GM23338 (cell line): ENCODE measurements around the gene EPHA8. TPM values are rescaled to one million over a fixed set of nuclear protein-coding genes. Genes with fewer than 3 reads are reported as not detected.

ENCODE experiments used
- microRNA-seq: library from miRNA; unstranded; fragments of <30 nt; microRNA quantifications from one replicate; pipeline ENCODE4, GENCODE V29; 2017
- polyA plus RNA-seq: library from polyadenylated mRNA; unstranded; fragments of >200 nt; fragmentation: Nextera tagmentation; extraction: Ambion mirVana; gene quantifications from 2 replicates; pipeline ENCODE4 v1.2.1, GENCODE V29; 2016
- small RNA-seq: library from RNA; depleted of rRNA; stranded (forward); fragments of <200 nt; gene quantifications from one replicate; pipeline ENCODE3, GENCODE V24; 2014; ENCODE audit warnings: low replicate concordance
- total RNA-seq: library from RNA; depleted of rRNA; stranded (reverse); fragments of >200 nt; shearing (Covaris generic); gene quantifications from 2 replicates; pipeline ENCODE4 v1.2.3, GENCODE V29; 2014; rRNA removed

The EPHA8 gene
- total and polyA plus RNA-seq, 2 experiments from 2014 or later = 2.3 to 5.0 TPM

Small RNAs within 50 kb of the gene (microRNA-seq; reads per million reads assigned to microRNA genes)
- gene MIR6127 = not detected

Small RNAs within 50 kb of the gene (small RNA-seq; reads per million reads assigned to genes)
- not detected for gene MIR6127

Other genes starting within 250 kb of the EPHA8 start
- 22.1 and 22.7 TPM in 2 replicates for gene ZBTB40, start 111.6 kb upstream of the EPHA8 start, total RNA-seq
- 3.1 TPM in 2 replicates for gene ZBTB40, start 111.6 kb upstream of the EPHA8 start, polyA plus RNA-seq
- gene C1QA, start 73.1 kb downstream of the EPHA8 start, total RNA-seq = not detected in 2 replicates
- gene C1QA, start 73.1 kb downstream of the EPHA8 start, polyA plus RNA-seq = not detected in 2 replicates
- gene C1QC, start 80.1 kb downstream of the EPHA8 start, total RNA-seq = not detected in 2 replicates
- gene C1QC, start 80.1 kb downstream of the EPHA8 start, polyA plus RNA-seq = not detected in 2 replicates
- gene C1QB, start 89.7 kb downstream of the EPHA8 start, total RNA-seq = not detected in 2 replicates
- not detected in 2 replicates for gene C1QB, start 89.7 kb downstream of the EPHA8 start, polyA plus RNA-seq
- 19.2 and 20.1 TPM in 2 replicates for gene EPHB2, start 147.3 kb downstream of the EPHA8 start, total RNA-seq
- 4.1 and 4.5 TPM in 2 replicates for gene EPHB2, start 147.3 kb downstream of the EPHA8 start, polyA plus RNA-seq